IMR-90 (cell line): ENCODE data around the gene DHX34. TPM values are rescaled to one million over a fixed set of nuclear protein-coding genes. Genes with fewer than 3 reads are reported as not detected.

Experiments
- ATAC-seq: fragments of 200-7000 bp; cut with Tn5 transposase; 2 replicates; pipeline ENCODE4 v1.9.1; 2020; ENCODE audit warnings: low read depth, mild to moderate bottlenecking, moderate library complexity
- BruUV-seq: library from RNA; stranded (reverse); fragments of 400-500 nt; replicated peaks from 2 replicates; lab custom pipeline; 2021; lab: Mats Ljungman, UMichigan
- CTCF ChIA-PET: fragments of 300-600 bp; formaldehyde crosslinking; extraction: SDS; loops from one replicate; lab custom pipeline; 2021; ENCODE audit warnings: antibody characterized with exemption; lab: Yijun Ruan, JAX
- POLR2A ChIA-PET: fragments of 300-600 bp; sonication (Branson Sonifier 250); formaldehyde crosslinking; loops from one replicate; lab custom pipeline; 2022; ENCODE audit warnings: antibody characterized with exemption; ENCODE audit not compliant: unreplicated experiment; lab: Charles Lee
- DNase-seq: peaks from one replicate; pipeline ENCODE4 v3.0.0; 2013
- H2AFZ ChIP-seq: replicated peaks from 2 replicates; pipeline ENCODE3; 2013; ENCODE audit warnings: low read length, mild to moderate bottlenecking; ENCODE audit not compliant: poor library complexity
- H2AK5ac ChIP-seq: 2 replicates; pipeline ENCODE4 v1.6.1; 2013; ENCODE audit warnings: low read depth, low read length, inconsistent platforms
- H2AK9ac ChIP-seq: replicated peaks from 2 replicates; pipeline ENCODE3; 2013; ENCODE audit warnings: mild to moderate bottlenecking, low read depth, low read length, moderate library complexity; ENCODE audit not compliant: poor library complexity
- H2BK120ac ChIP-seq: 2 replicates; pipeline ENCODE4 v1.6.1; 2013; ENCODE audit warnings: low read depth, low read length, inconsistent platforms
- H2BK15ac ChIP-seq: 3 replicates; pipeline ENCODE4 v1.6.1; 2013; ENCODE audit warnings: low read depth, low read length, inconsistent platforms
- H2BK20ac ChIP-seq: 2 replicates; pipeline ENCODE4 v1.6.1; 2013; ENCODE audit warnings: low read depth, mild to moderate bottlenecking, inconsistent platforms, low read length, moderate library complexity
- H2BK5ac ChIP-seq: 2 replicates; pipeline ENCODE4 v1.6.1; 2013; ENCODE audit warnings: mild to moderate bottlenecking, low read depth, low read length, inconsistent platforms; ENCODE audit not compliant: poor library complexity, severe bottlenecking
- H3K14ac ChIP-seq: replicated peaks from 2 replicates; pipeline ENCODE4 v1.6.1; 2013; ENCODE audit warnings: low read depth, low read length, inconsistent platforms
- H3K18ac ChIP-seq: 2 replicates; pipeline ENCODE4 v1.6.1; 2013; ENCODE audit warnings: low read depth, low read length, control low read depth
- H3K23ac ChIP-seq: 2 replicates; pipeline ENCODE4 v1.6.1; 2013; ENCODE audit warnings: low read depth, low read length, inconsistent platforms
- H3K27ac ChIP-seq: 2 replicates; pipeline ENCODE4 v1.5.1; 2013; ENCODE audit warnings: mild to moderate bottlenecking, control low read depth, low read length; ENCODE audit not compliant: insufficient read depth
- H3K27me3 ChIP-seq: 2 replicates; pipeline ENCODE4 v1.6.1; 2013; ENCODE audit warnings: low read length; ENCODE audit not compliant: control insufficient read depth, insufficient read depth
- H3K36me3 ChIP-seq: 2 replicates; pipeline ENCODE4 v1.6.1; 2013; ENCODE audit warnings: low read length, mixed read lengths; ENCODE audit not compliant: control insufficient read depth, insufficient read depth
- H3K4ac ChIP-seq: 2 replicates; pipeline ENCODE4 v1.6.1; 2013; ENCODE audit warnings: low read depth, low read length, inconsistent platforms
- H3K4me1 ChIP-seq: 2 replicates; pipeline ENCODE4 v1.6.1; 2013; ENCODE audit warnings: low read length, mixed read lengths; ENCODE audit not compliant: control insufficient read depth, insufficient read depth
- H3K4me2 ChIP-seq: 2 replicates; pipeline ENCODE4 v1.6.1; 2013; ENCODE audit warnings: low read depth, mild to moderate bottlenecking, control low read depth, low read length, moderate library complexity
- H3K4me3 ChIP-seq: 2 replicates; pipeline ENCODE4 v1.5.1; 2013; ENCODE audit warnings: low read depth, mild to moderate bottlenecking, control low read depth, low read length, moderate library complexity; ENCODE audit not compliant: insufficient read depth
- H3K56ac ChIP-seq: 2 replicates; pipeline ENCODE4 v1.6.1; 2013; ENCODE audit warnings: low read length, inconsistent platforms; ENCODE audit not compliant: insufficient read depth; ENCODE audit errors: extremely low read depth
- H3K79me1 ChIP-seq, 2 experiments: 2 replicates each; pipeline ENCODE4 v1.6.1; 2013; ENCODE audit warnings: low read length in 2 of 2, inconsistent platforms in 1 of 2, low read depth in 1 of 2
- H3K9ac ChIP-seq: 2 replicates; pipeline ENCODE4 v1.6.1; 2013; ENCODE audit warnings: low read depth, low read length, control low read depth
- H3K9me1 ChIP-seq: 2 replicates; pipeline ENCODE4 v1.6.1; 2013; ENCODE audit warnings: low read length, inconsistent platforms; ENCODE audit not compliant: insufficient read depth
- H3K9me3 ChIP-seq: 2 replicates; pipeline ENCODE4 v1.6.1; 2013; ENCODE audit warnings: low read length; ENCODE audit not compliant: control insufficient read depth, insufficient read depth
- H4K20me1 ChIP-seq: 2 replicates; pipeline ENCODE4 v1.6.1; 2013; ENCODE audit warnings: low read length, inconsistent platforms; ENCODE audit not compliant: insufficient read depth
- H4K5ac ChIP-seq: 2 replicates; pipeline ENCODE4 v1.6.1; 2013; ENCODE audit warnings: mild to moderate bottlenecking, low read depth, low read length, control low read depth
- H4K8ac ChIP-seq, 2 experiments: 2 replicates each; pipeline ENCODE4 v1.6.1; 2013; ENCODE audit warnings: low read depth in 2 of 2, low read length in 2 of 2, control low read depth in 1 of 2, inconsistent platforms in 1 of 2
- H4K91ac ChIP-seq: 2 replicates; pipeline ENCODE4 v1.6.1; 2013; ENCODE audit warnings: low read depth, low read length, inconsistent platforms; ENCODE audit not compliant: insufficient read depth
- MAFK ChIP-seq: IDR thresholded peaks from 2 replicates; pipeline ENCODE4 v1.6.1; 2012; ENCODE audit warnings: low read depth, low read length, improper control_type of control experiment
- WGBS, 2 experiments: methylation state at CpG; one replicate each; pipeline versions ENCODE4 v1.1.5 to v1.1.7; 2013; ENCODE audit warnings: missing lambda C conversion rate in 2 of 2; ENCODE audit not compliant: insufficient read length in 1 of 2; ENCODE audit errors: extremely low coverage in 2 of 2; 5-methylcytosine and 5-hydroxymethylcytosine counted together
- dilution Hi-C: fragments of 300-500 bp; cut with HindIII; formaldehyde crosslinking; loops from one replicate; pipeline ENCODE4 v1.14.3; 2018; ENCODE audit warnings: low sequenced_read_pairs; ENCODE audit not compliant: unreplicated experiment
- in situ Hi-C: fragments of 300-500 bp; cut with MboI; formaldehyde crosslinking; loops from 3 replicates; pipeline ENCODE4 v1.14.3; 2019; ENCODE audit warnings: low sequenced_read_pairs, inconsistent platforms, mixed read lengths
- intact Hi-C: fragments of 100-400 bp; cut with micrococcal nuclease; formaldehyde crosslinking; loops from 2 replicates; pipeline ENCODE4 v1.10.0; 2022
- polyA plus RNA-seq, 3 experiments: library from polyadenylated mRNA; depleted of rRNA; stranded (reverse); fragments of >200 nt; gene quantifications; 2 replicates each; pipeline ENCODE4 v1.2.3, GENCODE V29; 2012; ENCODE audit warnings: low replicate concordance in 1 of 3
- total RNA-seq: library from RNA; depleted of rRNA; stranded (reverse); fragments of >200 nt; gene quantifications from 2 replicates; pipeline ENCODE4 v1.2.3, GENCODE V29; 2012

DHX34 gene
- total and polyA plus RNA-seq, 2 of the 4 experiments (the other 2 are of a cell fraction) = 4.5 to 13.7 TPM

GRCh38 chr19:47413941-47414340, 64.8 kb downstream of the DHX34 start:
- H3K9me3 ChIP-seq = no peaks in the 10 kb centered on the region
- no peak overlapping the region for H3K18ac ChIP-seq
- H2BK15ac ChIP-seq = no peak overlapping the region
- no peak overlapping the region for H2AFZ ChIP-seq
- H3K4ac ChIP-seq = no peak overlapping the region
- H2AK9ac ChIP-seq = no peak overlapping the region
- no peak overlapping the region for H4K5ac ChIP-seq
- 87% methylated on average over 5 of the region's 16 CpGs; no CpG with 5 or more reads in 1 of the 2 experiments for WGBS, 2 experiments
- H3K4me1 ChIP-seq = peaks cover 9% of the 10 kb centered on the region
- H3K9ac ChIP-seq = no peak overlapping the region
- no peak overlapping the region for H2BK120ac ChIP-seq
- no TSS peak for BruUV-seq
- H3K27me3 ChIP-seq = no peaks in the 10 kb centered on the region
- dilution Hi-C loops (no loop called here), intact Hi-C loops (no loop called here), in situ Hi-C loops (no loop called here)
- ChIA-PET CTCF (no interaction called here), POLR2A (interaction anchor here (0.6 kb wide), 1 partner anchor 184 kb away, joined by 4 read pairs; no protein-coding TSS in a partner anchor)
- no peak overlapping the region for H3K23ac ChIP-seq
- peaks cover 25% of the 10 kb centered on the region for H3K36me3 ChIP-seq
- no peak for TF ChIP-seq MAFK
- no peak overlapping the region for H2AK5ac ChIP-seq
- H4K20me1 ChIP-seq = peaks cover 29% of the 10 kb centered on the region
- H3K9me1 ChIP-seq = peaks cover 18% of the 10 kb centered on the region
- H3K4me2 ChIP-seq = no peak overlapping the region
- no peak for ATAC-seq
- no peak overlapping the region for H3K27ac ChIP-seq
- H3K56ac ChIP-seq = no peak overlapping the region
- no peak overlapping the region for H4K8ac ChIP-seq
- DNase-seq = no peak
- no peak overlapping the region for H2BK20ac ChIP-seq
- no peak overlapping the region for H2BK5ac ChIP-seq
- H3K79me1 ChIP-seq = peaks cover 8 to 28% of the 10 kb centered on the region in 2 experiments; a peak in 3 of 4 replicates
- no peak overlapping the region for H3K14ac ChIP-seq
- no peak overlapping the region for H3K4me3 ChIP-seq
- H4K91ac ChIP-seq = no peak overlapping the region
